IMR-90 (cell line): Measurements from ENCODE around the gene SEBOX. TPM values are rescaled to one million over a fixed set of nuclear protein-coding genes. Genes with fewer than 3 reads are reported as not detected.

Experiments
- ATAC-seq: fragments of 200-7000 bp; cut with Tn5 transposase; 2 replicates; pipeline ENCODE4 v1.9.1; 2020; ENCODE audit warnings: low read depth, mild to moderate bottlenecking, moderate library complexity
- BruUV-seq: library from RNA; stranded (reverse); fragments of 400-500 nt; replicated peaks from 2 replicates; lab custom pipeline; 2021; lab: Mats Ljungman, UMichigan
- CTCF ChIA-PET: fragments of 300-600 bp; formaldehyde crosslinking; extraction: SDS; loops from one replicate; lab custom pipeline; 2021; ENCODE audit warnings: antibody characterized with exemption; lab: Yijun Ruan, JAX
- POLR2A ChIA-PET: fragments of 300-600 bp; sonication (Branson Sonifier 250); formaldehyde crosslinking; loops from one replicate; lab custom pipeline; 2022; ENCODE audit warnings: antibody characterized with exemption; ENCODE audit not compliant: unreplicated experiment; lab: Charles Lee
- DNase-seq: peaks from one replicate; pipeline ENCODE4 v3.0.0; 2013
- H2AFZ ChIP-seq: replicated peaks from 2 replicates; pipeline ENCODE3; 2013; ENCODE audit warnings: low read length, mild to moderate bottlenecking; ENCODE audit not compliant: poor library complexity
- H2AK5ac ChIP-seq: 2 replicates; pipeline ENCODE4 v1.6.1; 2013; ENCODE audit warnings: low read depth, low read length, inconsistent platforms
- H2AK9ac ChIP-seq: replicated peaks from 2 replicates; pipeline ENCODE3; 2013; ENCODE audit warnings: mild to moderate bottlenecking, low read depth, low read length, moderate library complexity; ENCODE audit not compliant: poor library complexity
- H2BK120ac ChIP-seq: 2 replicates; pipeline ENCODE4 v1.6.1; 2013; ENCODE audit warnings: low read depth, low read length, inconsistent platforms
- H2BK15ac ChIP-seq: 3 replicates; pipeline ENCODE4 v1.6.1; 2013; ENCODE audit warnings: low read depth, low read length, inconsistent platforms
- H2BK20ac ChIP-seq: 2 replicates; pipeline ENCODE4 v1.6.1; 2013; ENCODE audit warnings: low read depth, mild to moderate bottlenecking, inconsistent platforms, low read length, moderate library complexity
- H2BK5ac ChIP-seq: 2 replicates; pipeline ENCODE4 v1.6.1; 2013; ENCODE audit warnings: mild to moderate bottlenecking, low read depth, low read length, inconsistent platforms; ENCODE audit not compliant: poor library complexity, severe bottlenecking
- H3K14ac ChIP-seq: replicated peaks from 2 replicates; pipeline ENCODE4 v1.6.1; 2013; ENCODE audit warnings: low read depth, low read length, inconsistent platforms
- H3K18ac ChIP-seq: 2 replicates; pipeline ENCODE4 v1.6.1; 2013; ENCODE audit warnings: low read depth, low read length, control low read depth
- H3K23ac ChIP-seq: 2 replicates; pipeline ENCODE4 v1.6.1; 2013; ENCODE audit warnings: low read depth, low read length, inconsistent platforms
- H3K27ac ChIP-seq: 2 replicates; pipeline ENCODE4 v1.5.1; 2013; ENCODE audit warnings: mild to moderate bottlenecking, control low read depth, low read length; ENCODE audit not compliant: insufficient read depth
- H3K27me3 ChIP-seq: 2 replicates; pipeline ENCODE4 v1.6.1; 2013; ENCODE audit warnings: low read length; ENCODE audit not compliant: control insufficient read depth, insufficient read depth
- H3K36me3 ChIP-seq: 2 replicates; pipeline ENCODE4 v1.6.1; 2013; ENCODE audit warnings: low read length, mixed read lengths; ENCODE audit not compliant: control insufficient read depth, insufficient read depth
- H3K4ac ChIP-seq: 2 replicates; pipeline ENCODE4 v1.6.1; 2013; ENCODE audit warnings: low read depth, low read length, inconsistent platforms
- H3K4me1 ChIP-seq: 2 replicates; pipeline ENCODE4 v1.6.1; 2013; ENCODE audit warnings: low read length, mixed read lengths; ENCODE audit not compliant: control insufficient read depth, insufficient read depth
- H3K4me2 ChIP-seq: 2 replicates; pipeline ENCODE4 v1.6.1; 2013; ENCODE audit warnings: low read depth, mild to moderate bottlenecking, control low read depth, low read length, moderate library complexity
- H3K4me3 ChIP-seq: 2 replicates; pipeline ENCODE4 v1.5.1; 2013; ENCODE audit warnings: low read depth, mild to moderate bottlenecking, control low read depth, low read length, moderate library complexity; ENCODE audit not compliant: insufficient read depth
- H3K56ac ChIP-seq: 2 replicates; pipeline ENCODE4 v1.6.1; 2013; ENCODE audit warnings: low read length, inconsistent platforms; ENCODE audit not compliant: insufficient read depth; ENCODE audit errors: extremely low read depth
- H3K79me1 ChIP-seq, 2 experiments: 2 replicates each; pipeline ENCODE4 v1.6.1; 2013; ENCODE audit warnings: low read length in 2 of 2, inconsistent platforms in 1 of 2, low read depth in 1 of 2
- H3K9ac ChIP-seq: 2 replicates; pipeline ENCODE4 v1.6.1; 2013; ENCODE audit warnings: low read depth, low read length, control low read depth
- H3K9me1 ChIP-seq: 2 replicates; pipeline ENCODE4 v1.6.1; 2013; ENCODE audit warnings: low read length, inconsistent platforms; ENCODE audit not compliant: insufficient read depth
- H3K9me3 ChIP-seq: 2 replicates; pipeline ENCODE4 v1.6.1; 2013; ENCODE audit warnings: low read length; ENCODE audit not compliant: control insufficient read depth, insufficient read depth
- H4K20me1 ChIP-seq: 2 replicates; pipeline ENCODE4 v1.6.1; 2013; ENCODE audit warnings: low read length, inconsistent platforms; ENCODE audit not compliant: insufficient read depth
- H4K5ac ChIP-seq: 2 replicates; pipeline ENCODE4 v1.6.1; 2013; ENCODE audit warnings: mild to moderate bottlenecking, low read depth, low read length, control low read depth
- H4K8ac ChIP-seq, 2 experiments: 2 replicates each; pipeline ENCODE4 v1.6.1; 2013; ENCODE audit warnings: low read depth in 2 of 2, low read length in 2 of 2, control low read depth in 1 of 2, inconsistent platforms in 1 of 2
- H4K91ac ChIP-seq: 2 replicates; pipeline ENCODE4 v1.6.1; 2013; ENCODE audit warnings: low read depth, low read length, inconsistent platforms; ENCODE audit not compliant: insufficient read depth
- BHLHE40 ChIP-seq: fragments of 150-350 bp; IDR thresholded peaks from 2 replicates; pipeline ENCODE4 v1.6.1; 2016; ENCODE audit warnings: mild to moderate bottlenecking, low read depth, low read length
- CEBPB ChIP-seq: IDR thresholded peaks from 2 replicates; pipeline ENCODE4 v1.6.1; 2012; ENCODE audit warnings: low read depth, low read length, improper control_type of control experiment
- CHD1 ChIP-seq: IDR thresholded peaks from 2 replicates; pipeline ENCODE4 v1.6.1; 2012; ENCODE audit warnings: low read depth, low read length, improper control_type of control experiment
- FOS ChIP-seq: fragments of 150-350 bp; IDR thresholded peaks from 2 replicates; pipeline ENCODE4 v1.6.1; 2016; ENCODE audit warnings: low read depth, low read length
- MAFK ChIP-seq: IDR thresholded peaks from 2 replicates; pipeline ENCODE4 v1.6.1; 2012; ENCODE audit warnings: low read depth, low read length, improper control_type of control experiment
- MAZ ChIP-seq: IDR thresholded peaks from 2 replicates; pipeline ENCODE4 v1.6.1; 2012; ENCODE audit warnings: low read depth, mild to moderate bottlenecking, low read length, improper control_type of control experiment, moderate library complexity, borderline replicate concordance
- MXI1 ChIP-seq: IDR thresholded peaks from 2 replicates; pipeline ENCODE4 v1.6.1; 2012; ENCODE audit warnings: low read depth, mild to moderate bottlenecking, low read length, moderate library complexity, borderline replicate concordance
- NFE2L2 ChIP-seq: fragments of 150-350 bp; IDR thresholded peaks from 2 replicates; pipeline ENCODE4 v1.6.1; 2016; ENCODE audit warnings: low read depth, mild to moderate bottlenecking, low read length
- POLR2A ChIP-seq: IDR thresholded peaks from 2 replicates; pipeline ENCODE4 v1.6.1; 2012; ENCODE audit warnings: mild to moderate bottlenecking, low read depth, low read length
- RAD21 ChIP-seq: IDR thresholded peaks from 2 replicates; pipeline ENCODE4 v1.6.1; 2012; ENCODE audit warnings: low read length, improper control_type of control experiment
- RCOR1 ChIP-seq: IDR thresholded peaks from 2 replicates; pipeline ENCODE4 v1.6.1; 2012; ENCODE audit warnings: mild to moderate bottlenecking, low read length, improper control_type of control experiment; ENCODE audit not compliant: insufficient replicate concordance
- RFX5 ChIP-seq: IDR thresholded peaks from 2 replicates; pipeline ENCODE4 v1.8.0; 2012; ENCODE audit warnings: low read depth, mild to moderate bottlenecking, low read length, moderate library complexity
- SMC3 ChIP-seq: fragments of 150-350 bp; IDR thresholded peaks from 2 replicates; pipeline ENCODE4 v1.6.1; 2016; ENCODE audit warnings: low read depth, mild to moderate bottlenecking, antibody characterized with exemption, low read length, moderate library complexity
- WGBS, 2 experiments: methylation state at CpG; one replicate each; pipeline versions ENCODE4 v1.1.5 to v1.1.7; 2013; ENCODE audit warnings: missing lambda C conversion rate in 2 of 2; ENCODE audit not compliant: insufficient read length in 1 of 2; ENCODE audit errors: extremely low coverage in 2 of 2; 5-methylcytosine and 5-hydroxymethylcytosine counted together
- dilution Hi-C: fragments of 300-500 bp; cut with HindIII; formaldehyde crosslinking; loops from one replicate; pipeline ENCODE4 v1.14.3; 2018; ENCODE audit warnings: low sequenced_read_pairs; ENCODE audit not compliant: unreplicated experiment
- in situ Hi-C: fragments of 300-500 bp; cut with MboI; formaldehyde crosslinking; loops from 3 replicates; pipeline ENCODE4 v1.14.3; 2019; ENCODE audit warnings: low sequenced_read_pairs, inconsistent platforms, mixed read lengths
- intact Hi-C: fragments of 100-400 bp; cut with micrococcal nuclease; formaldehyde crosslinking; loops from 2 replicates; pipeline ENCODE4 v1.10.0; 2022
- polyA plus RNA-seq, 3 experiments: library from polyadenylated mRNA; depleted of rRNA; stranded (reverse); fragments of >200 nt; gene quantifications; 2 replicates each; pipeline ENCODE4 v1.2.3, GENCODE V29; 2012; ENCODE audit warnings: low replicate concordance in 1 of 3
- total RNA-seq: library from RNA; depleted of rRNA; stranded (reverse); fragments of >200 nt; gene quantifications from 2 replicates; pipeline ENCODE4 v1.2.3, GENCODE V29; 2012
- TF ChIP-seq, protein P1 (sequence below): fragments of 150-350 bp; IDR thresholded peaks from 2 replicates; pipeline ENCODE4 v1.6.1; 2016; ENCODE audit warnings: low read depth, mild to moderate bottlenecking, low read length, moderate library complexity, borderline replicate concordance
- TF ChIP-seq, protein P2 (sequence below): conservative IDR thresholded peaks from 2 replicates; pipeline ENCODE4 v1.5.1; 2012; ENCODE audit warnings: mild to moderate bottlenecking, low read depth, low read length, improper control_type of control experiment
- TF ChIP-seq, protein P3 (sequence below): fragments of 150-350 bp; IDR thresholded peaks from 2 replicates; pipeline ENCODE4 v1.6.1; 2017; ENCODE audit warnings: mild to moderate bottlenecking, antibody characterized with exemption, low read length, low read depth

The SEBOX gene
- total and polyA plus RNA-seq, 2 of the 4 experiments (the other 2 are of a cell fraction): not detected

DNA sequence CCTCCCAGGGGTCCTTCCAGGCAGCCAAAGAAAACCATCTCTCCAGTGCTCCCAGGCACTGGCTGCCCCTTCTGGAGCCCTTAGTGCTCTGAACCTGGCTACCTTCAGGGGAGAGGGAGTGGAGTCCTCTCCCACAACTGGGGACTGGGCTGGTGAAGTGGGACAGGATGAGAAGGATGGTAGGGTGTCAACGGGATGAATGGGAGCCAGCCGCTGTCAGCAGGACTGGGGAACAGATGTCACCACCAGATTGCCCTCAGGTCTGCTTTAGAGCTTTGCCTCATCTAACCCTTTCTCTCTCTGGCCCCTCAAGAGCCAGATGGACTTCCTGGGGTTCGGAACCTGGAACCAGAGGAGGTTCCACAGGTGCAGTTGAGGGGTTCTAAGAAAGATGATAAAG lies 488 bp upstream of the SEBOX start:
- no CpG with 5 or more reads among the region's 3 CpGs for WGBS, 2 experiments
- Histone ChIP-seq H3K27me3 (no peaks in the 10 kb centered on the region), H3K79me1 (no peaks in the 10 kb centered on the region; a peak in 1 of 4 replicates), H4K8ac (no peak overlapping the region), H2BK15ac (no peak overlapping the region), H4K5ac (no peak overlapping the region), H4K91ac (no peak overlapping the region), H3K4me2 (no peak overlapping the region), H2AK9ac (no peak overlapping the region), H3K4me1 (peaks cover 4% of the 10 kb centered on the region; the same call in 1 of the 2 replicates), H3K23ac (no peak overlapping the region), H2BK120ac (no peak overlapping the region), H3K9ac (no peak overlapping the region), H3K18ac (no peak overlapping the region), H2AK5ac (no peak overlapping the region), H3K9me3 (no peaks in the 10 kb centered on the region), H2AFZ (no peak overlapping the region), H3K36me3 (peaks cover 19% of the 10 kb centered on the region), H3K27ac (no peak overlapping the region), H2BK20ac (no peak overlapping the region), H3K4ac (no peak overlapping the region), H4K20me1 (peaks cover 4% of the 10 kb centered on the region; the same call in 1 of the 2 replicates), H3K56ac (no peak overlapping the region), H3K14ac (no peak overlapping the region), H3K9me1 (peaks cover 8% of the 10 kb centered on the region; the same call in 1 of the 2 replicates), H2BK5ac (no peak overlapping the region), H3K4me3 (no peak overlapping the region)
- dilution Hi-C loops: no loop called here
- intact Hi-C loops: no loop called here
- TF ChIP-seq MXI1: no peak
- TF ChIP-seq BHLHE40: no peak
- TF ChIP-seq, protein P1, sequence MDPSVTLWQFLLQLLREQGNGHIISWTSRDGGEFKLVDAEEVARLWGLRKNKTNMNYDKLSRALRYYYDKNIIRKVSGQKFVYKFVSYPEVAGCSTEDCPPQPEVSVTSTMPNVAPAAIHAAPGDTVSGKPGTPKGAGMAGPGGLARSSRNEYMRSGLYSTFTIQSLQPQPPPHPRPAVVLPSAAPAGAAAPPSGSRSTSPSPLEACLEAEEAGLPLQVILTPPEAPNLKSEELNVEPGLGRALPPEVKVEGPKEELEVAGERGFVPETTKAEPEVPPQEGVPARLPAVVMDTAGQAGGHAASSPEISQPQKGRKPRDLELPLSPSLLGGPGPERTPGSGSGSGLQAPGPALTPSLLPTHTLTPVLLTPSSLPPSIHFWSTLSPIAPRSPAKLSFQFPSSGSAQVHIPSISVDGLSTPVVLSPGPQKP: no peak
- no peak for TF ChIP-seq RFX5
- no peak for TF ChIP-seq FOS
- TF ChIP-seq CHD1: no peak
- TF ChIP-seq, protein P2, sequence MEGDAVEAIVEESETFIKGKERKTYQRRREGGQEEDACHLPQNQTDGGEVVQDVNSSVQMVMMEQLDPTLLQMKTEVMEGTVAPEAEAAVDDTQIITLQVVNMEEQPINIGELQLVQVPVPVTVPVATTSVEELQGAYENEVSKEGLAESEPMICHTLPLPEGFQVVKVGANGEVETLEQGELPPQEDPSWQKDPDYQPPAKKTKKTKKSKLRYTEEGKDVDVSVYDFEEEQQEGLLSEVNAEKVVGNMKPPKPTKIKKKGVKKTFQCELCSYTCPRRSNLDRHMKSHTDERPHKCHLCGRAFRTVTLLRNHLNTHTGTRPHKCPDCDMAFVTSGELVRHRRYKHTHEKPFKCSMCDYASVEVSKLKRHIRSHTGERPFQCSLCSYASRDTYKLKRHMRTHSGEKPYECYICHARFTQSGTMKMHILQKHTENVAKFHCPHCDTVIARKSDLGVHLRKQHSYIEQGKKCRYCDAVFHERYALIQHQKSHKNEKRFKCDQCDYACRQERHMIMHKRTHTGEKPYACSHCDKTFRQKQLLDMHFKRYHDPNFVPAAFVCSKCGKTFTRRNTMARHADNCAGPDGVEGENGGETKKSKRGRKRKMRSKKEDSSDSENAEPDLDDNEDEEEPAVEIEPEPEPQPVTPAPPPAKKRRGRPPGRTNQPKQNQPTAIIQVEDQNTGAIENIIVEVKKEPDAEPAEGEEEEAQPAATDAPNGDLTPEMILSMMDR: no peak
- no peak for TF ChIP-seq RAD21
- TF ChIP-seq, protein P3, sequence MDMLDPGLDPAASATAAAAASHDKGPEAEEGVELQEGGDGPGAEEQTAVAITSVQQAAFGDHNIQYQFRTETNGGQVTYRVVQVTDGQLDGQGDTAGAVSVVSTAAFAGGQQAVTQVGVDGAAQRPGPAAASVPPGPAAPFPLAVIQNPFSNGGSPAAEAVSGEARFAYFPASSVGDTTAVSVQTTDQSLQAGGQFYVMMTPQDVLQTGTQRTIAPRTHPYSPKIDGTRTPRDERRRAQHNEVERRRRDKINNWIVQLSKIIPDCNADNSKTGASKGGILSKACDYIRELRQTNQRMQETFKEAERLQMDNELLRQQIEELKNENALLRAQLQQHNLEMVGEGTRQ: no peak
- no peak for TF ChIP-seq SMC3
- TF ChIP-seq MAZ: no peak
- no peak for TF ChIP-seq POLR2A
- TF ChIP-seq NFE2L2: no peak
- no peak for TF ChIP-seq RCOR1
- no peak for TF ChIP-seq CEBPB
- no peak for TF ChIP-seq MAFK
- DNase-seq (no peak), ATAC-seq (no peak)
- in situ Hi-C loops: no loop called here
- no TSS peak for BruUV-seq
- CTCF ChIA-PET: no interaction called here
- POLR2A ChIA-PET: no interaction called here
